ELF-1 (cell line): ENCODE data around the gene ALG9.
"Not testable (repeated sequence)": the region's sequence is repeated elsewhere in the genome, so short reads cannot be mapped to it uniquely, and the experiment has no call there.

ENCODE experiments used
- DNase-seq: peaks from one replicate; pipeline ENCODE4 v3.0.0-alpha.2; 2016; ENCODE audit warnings: low read depth, low spot score

The ALG9 gene

GRCh38 chr11:111795334-111795985 is 75.9 kb downstream of the ALG9 start:
- no peak for DNase-seq

GRCh38 chr11:111793863-111794262 is 77.5 kb downstream of the ALG9 start:
- DNase-seq, result no peak

- no peak for DNase-seq
These were observed 78.4 kb downstream of the ALG9 start for GRCh38 chr11:111792955-111793500.

- DNase-seq, result no peak
These were observed 79.1 kb downstream of the ALG9 start for GRCh38 chr11:111792314-111792713.

- DNase-seq, result no peak
These were observed 82.9 kb downstream of the ALG9 start for GRCh38 chr11:111788464-111788863.

- DNase-seq, result no peak
These were observed 83.3 kb downstream of the ALG9 start for GRCh38 chr11:111788051-111788450.

- no peak for DNase-seq
These were observed 85.4 kb downstream of the ALG9 start for GRCh38 chr11:111785886-111786412.

GRCh38 chr11:111785076-111785475 is 86.3 kb downstream of the ALG9 start:
- DNase-seq, result no peak

GRCh38 chr11:111784311-111784710 is 87.1 kb downstream of the ALG9 start:
- not testable (repeated sequence) for DNase-seq

GRCh38 chr11:111782109-111782741 is 89.2 kb downstream of the ALG9 start:
- DNase-seq, result no peak

GRCh38 chr11:111779118-111779517 is 92.3 kb downstream of the ALG9 start:
- no peak for DNase-seq

- no peak for DNase-seq
These were observed 93.3 kb downstream of the ALG9 start for GRCh38 chr11:111778047-111778558.

- peak; percentile 20 for DNase-seq
These were observed 94.0 kb downstream of the ALG9 start for GRCh38 chr11:111777094-111778046.

GRCh38 chr11:111776398-111777093 is 94.8 kb downstream of the ALG9 start:
- no peak for DNase-seq

GRCh38 chr11:111774955-111775710 is 96.2 kb downstream of the ALG9 start:
- DNase-seq, result no peak

- no peak for DNase-seq
These were observed 98.8 kb downstream of the ALG9 start for GRCh38 chr11:111772535-111772934.

- DNase-seq, result peak; percentile 10
These were observed 100.2 kb downstream of the ALG9 start for GRCh38 chr11:111771205-111771604.

GRCh38 chr11:111770581-111771134 is 100.7 kb downstream of the ALG9 start:
- peak; percentile 26 for DNase-seq

GRCh38 chr11:111766834-111767142 is 104.6 kb downstream of the ALG9 start:
- DNase-seq, result no peak
